HG03095 (cell line): ENCODE data around the gene LEMD1.
"Not testable (repeated sequence)": the region's sequence is repeated elsewhere in the genome, so short reads cannot be mapped to it uniquely, and the experiment has no call there.

Experiments used
- ATAC-seq: cut with Tn5 transposase; IDR thresholded peaks from one replicate; pipeline ENCODE4 v1.9.1; 2021; ENCODE audit warnings: moderate library complexity; ENCODE audit not compliant: unreplicated experiment

Gene LEMD1

DNA sequence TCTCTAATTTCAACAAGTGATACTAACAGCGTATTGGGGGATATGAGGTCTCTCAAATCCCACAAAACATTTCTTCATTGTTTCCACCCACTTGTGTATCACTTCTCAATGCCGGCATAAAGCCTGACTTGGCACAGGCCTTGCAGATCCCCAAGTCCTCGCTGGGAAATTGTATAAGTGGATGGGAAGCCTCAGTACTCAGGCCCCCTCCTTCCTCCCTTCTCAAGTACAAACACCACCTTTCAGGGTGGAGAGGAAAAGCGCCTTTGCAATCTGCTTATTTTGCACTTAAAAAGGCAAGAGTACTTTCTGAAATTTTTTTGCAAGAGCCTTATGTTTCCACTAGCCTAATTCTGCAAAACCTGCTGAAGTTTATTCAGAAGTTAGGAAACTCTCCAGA is 39.3 kb downstream of the LEMD1 start:
- ATAC-seq, result no peak

DNA sequence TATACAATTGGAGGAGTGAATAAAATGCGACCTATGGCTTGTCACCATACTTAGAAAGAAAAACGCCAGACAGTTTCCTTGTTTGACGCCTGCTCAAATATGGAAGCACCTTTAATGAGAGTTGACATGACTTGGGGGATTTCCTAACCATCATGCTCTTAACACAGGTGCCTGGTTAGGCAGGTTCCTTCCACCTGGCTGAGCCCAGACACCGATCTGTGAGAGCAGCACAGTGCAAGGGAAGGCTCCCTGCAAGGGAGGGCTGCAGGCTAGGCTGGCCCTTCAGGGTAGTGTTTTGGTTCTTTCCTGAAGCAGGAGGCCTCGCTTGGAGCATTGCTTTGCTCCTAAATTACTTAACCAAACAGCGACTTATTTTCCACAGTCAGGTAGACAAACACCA is 40.6 kb downstream of the LEMD1 start:
- no peak for ATAC-seq

DNA sequence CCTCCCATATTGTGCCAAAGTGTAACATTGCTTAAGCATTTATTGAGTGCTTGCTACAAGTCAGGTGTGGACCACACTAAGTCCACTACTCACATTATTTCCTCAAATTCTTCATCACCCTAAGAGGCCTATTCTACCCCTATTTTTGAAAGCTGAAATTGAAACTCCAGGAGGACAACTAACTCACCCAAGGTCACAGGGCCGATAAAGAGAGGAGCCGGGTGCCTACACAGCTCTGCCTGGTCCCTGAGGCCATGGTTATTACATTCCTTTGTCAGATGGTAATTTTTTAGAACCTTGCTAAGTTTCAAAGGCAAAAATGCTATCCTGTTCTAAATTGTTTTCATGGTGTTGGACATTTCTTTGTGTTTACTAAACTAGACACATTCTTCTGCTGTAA is 41.0 kb downstream of the LEMD1 start:
- no peak for ATAC-seq

DNA sequence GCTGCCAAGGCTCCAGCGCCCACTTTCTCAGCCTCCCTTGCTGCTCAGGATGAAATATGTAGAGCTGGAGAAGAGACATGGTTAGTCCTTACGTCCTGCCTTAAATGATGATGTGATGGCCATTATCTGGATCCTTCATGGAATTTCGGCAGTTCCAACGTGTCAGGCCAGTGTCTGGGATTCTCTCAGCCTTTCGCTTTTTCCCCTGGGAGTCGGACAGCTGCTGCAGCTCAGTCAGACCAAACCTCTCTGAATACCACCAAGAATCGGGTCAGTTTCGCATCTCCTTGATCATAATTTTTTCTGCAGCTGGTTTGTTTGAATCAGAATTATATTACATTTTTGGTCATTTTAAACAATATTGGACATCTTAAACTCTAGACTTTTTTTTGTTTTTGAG is 42.8 kb downstream of the LEMD1 start:
- ATAC-seq, result no peak

- no peak for ATAC-seq
Observed at GRCh38 chr1:205377355-205377754, 44.5 kb downstream of the LEMD1 start.

- no peak for ATAC-seq
Observed at GRCh38 chr1:205376739-205377138, 45.1 kb downstream of the LEMD1 start.

GRCh38 chr1:205375835-205376545 is 45.9 kb downstream of the LEMD1 start:
- no peak for ATAC-seq

- ATAC-seq, result no peak
Observed at GRCh38 chr1:205374210-205375078, 47.4 kb downstream of the LEMD1 start.

DNA sequence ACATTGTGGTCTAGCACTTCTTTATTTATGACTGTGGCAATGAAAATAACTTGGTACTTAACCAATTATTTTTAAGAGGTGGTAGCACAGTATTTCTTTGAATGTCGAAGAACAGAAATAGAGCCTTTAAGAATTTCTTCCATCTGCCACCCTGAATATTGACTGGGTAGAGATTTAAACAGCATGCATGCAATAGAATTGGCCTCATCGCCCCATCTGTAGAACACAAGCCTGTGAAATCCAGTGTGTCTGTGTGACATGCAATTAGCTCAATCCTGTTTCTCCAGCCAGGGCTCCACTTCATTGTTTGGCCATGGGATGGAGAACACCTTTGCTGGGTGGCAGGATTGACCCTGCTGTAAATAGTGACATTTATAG is 48.1 kb downstream of the LEMD1 start:
- no peak for ATAC-seq

- ATAC-seq, result no peak
Observed at GRCh38 chr1:205373022-205373797, 48.6 kb downstream of the LEMD1 start.

DNA sequence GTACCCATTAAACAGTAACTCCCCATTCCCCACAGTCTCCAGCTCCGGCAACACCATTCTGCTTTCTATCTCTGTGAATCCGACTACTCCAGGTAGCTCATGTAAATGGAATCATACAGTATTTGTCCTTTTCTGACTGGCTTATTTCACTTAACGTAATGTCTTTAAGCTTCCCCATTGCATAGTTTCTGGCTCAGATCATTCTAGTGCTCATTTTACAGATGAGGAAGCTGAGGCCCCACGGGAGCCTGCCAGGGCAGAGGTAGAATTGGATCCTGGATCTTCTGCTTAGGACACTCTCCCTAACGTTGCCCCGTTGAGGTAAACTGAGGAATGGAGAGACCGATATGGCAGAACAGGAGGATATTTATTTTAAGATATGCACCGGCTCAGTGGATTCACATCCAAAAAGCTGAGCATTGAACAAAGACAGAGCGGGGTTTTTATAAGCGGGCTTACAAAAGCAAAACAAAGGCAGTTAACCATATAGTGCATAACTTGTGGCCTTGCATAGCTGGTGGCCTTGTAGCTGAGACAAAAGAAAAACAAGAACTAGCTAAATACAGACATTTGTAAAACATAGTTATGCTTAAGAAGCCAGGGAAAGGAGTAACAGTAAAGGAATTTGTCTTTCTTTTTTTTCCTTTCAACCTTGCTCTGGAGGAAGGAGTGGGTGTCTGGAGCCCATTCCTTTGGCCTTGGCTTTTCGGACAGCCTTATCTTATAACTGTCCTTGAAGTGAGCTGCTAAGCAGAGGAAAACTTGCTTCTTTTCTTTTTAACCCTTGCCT is 49.8 kb downstream of the LEMD1 start:
- ATAC-seq, result no peak

DNA sequence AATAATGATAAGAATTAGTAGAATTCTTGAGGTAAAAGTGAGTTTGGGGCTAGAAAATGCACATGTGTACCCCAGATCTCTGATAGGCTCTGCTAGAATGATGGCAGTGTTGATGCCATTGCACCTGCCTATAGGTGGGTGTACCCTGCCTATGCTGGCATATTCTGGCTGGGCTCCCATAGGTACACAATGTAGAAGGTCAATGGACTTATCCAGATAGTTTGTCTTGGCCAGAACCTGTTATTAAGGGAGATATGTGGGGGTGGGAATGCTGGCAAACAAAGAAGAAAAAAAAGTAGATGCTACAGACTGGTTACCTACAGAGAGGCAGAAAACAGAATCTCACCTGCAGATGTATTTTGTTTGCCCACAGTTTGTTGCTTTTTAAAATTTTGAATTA is 51.1 kb downstream of the LEMD1 start:
- no peak for ATAC-seq

GRCh38 chr1:205369701-205370123 is 52.1 kb downstream of the LEMD1 start:
- no peak for ATAC-seq

DNA sequence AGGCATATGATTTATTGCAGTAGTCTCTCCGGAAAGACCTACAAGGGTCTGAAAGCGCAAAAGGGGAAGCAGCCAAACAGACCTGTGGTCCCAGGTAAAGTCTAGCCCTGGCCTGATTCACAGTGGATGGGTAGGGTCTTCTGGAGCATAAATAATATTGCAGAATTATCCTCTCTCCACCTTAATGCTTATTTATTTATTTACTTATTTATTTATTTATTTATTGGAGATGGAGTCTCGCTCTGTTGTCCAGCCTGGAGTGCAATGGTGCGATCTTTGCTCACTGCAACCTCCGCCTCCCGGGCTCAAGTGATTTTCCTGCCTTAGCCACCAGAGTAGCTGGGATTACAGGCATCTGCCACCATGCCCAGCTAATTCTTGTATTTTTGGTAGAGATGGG is 53.4 kb downstream of the LEMD1 start:
- no peak for ATAC-seq

- no peak for ATAC-seq
Observed at GRCh38 chr1:205365945-205366463, 55.9 kb downstream of the LEMD1 start.

- not testable (repeated sequence) for ATAC-seq
Observed at GRCh38 chr1:205365086-205365485, 56.8 kb downstream of the LEMD1 start.

GRCh38 chr1:205360891-205361290 is 61.0 kb downstream of the LEMD1 start:
- ATAC-seq, result no peak

DNA sequence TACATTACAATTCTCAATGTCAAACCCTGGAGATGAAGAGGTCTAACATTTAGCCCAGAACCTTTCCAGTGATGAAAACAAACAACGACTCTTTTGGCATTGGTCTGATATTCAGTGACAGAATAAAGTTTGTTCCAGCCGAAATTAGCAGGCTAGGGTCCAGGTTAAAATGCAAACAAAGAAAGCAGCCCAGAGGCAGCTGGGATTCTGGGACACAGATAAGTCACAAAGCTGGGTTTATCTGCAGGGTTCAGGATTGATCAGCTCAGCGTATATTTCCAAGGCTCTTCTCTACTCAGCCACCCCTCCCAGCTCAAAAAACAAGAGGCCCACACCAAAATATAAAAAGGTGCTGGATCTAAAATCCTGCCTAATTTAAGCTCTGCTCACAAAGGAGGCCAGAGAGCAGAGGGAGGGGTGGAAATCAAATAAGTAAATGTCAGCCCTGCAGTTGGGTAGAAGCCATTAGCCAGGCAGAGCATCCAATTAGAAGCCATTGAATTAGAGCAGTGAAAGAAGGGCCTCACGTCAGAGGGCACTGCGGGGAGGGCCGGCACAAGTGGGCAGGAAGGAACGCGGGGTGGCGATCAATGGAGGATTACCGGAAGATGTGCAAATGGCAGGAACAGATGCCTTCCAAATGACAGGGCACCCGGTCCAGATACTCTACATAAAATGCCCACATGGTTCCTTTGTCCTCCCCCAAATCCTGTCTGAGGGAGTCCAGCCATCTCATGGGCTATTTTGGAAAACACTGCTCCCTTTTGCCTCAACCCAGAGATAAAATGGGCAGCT is 61.9 kb downstream of the LEMD1 start:
- ATAC-seq, result no peak

DNA sequence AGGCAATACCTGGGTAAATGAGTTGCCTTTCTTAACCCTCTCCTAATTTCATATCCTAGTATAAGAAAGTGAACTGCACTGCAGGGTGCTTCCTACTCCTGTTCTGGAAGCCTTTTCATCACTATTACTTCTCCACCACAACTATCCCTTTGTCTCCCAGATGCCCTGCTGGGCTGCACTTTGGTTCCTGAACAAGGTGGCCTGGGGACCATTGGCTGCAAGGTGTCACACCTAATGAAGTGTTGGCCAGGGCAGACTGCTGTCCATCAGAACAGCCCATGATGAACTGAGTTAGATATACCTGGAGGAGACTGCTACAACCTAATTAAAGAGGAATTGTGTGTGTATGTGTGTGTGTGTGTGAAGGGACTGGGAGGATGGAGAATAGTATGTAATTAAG is 63.3 kb downstream of the LEMD1 start:
- no peak for ATAC-seq

- ATAC-seq, result no peak
Observed at GRCh38 chr1:205357567-205357966, 64.3 kb downstream of the LEMD1 start.
